GM23338 (cell line): ENCODE data around the gene SIKE1. TPM values are rescaled to one million over a fixed set of nuclear protein-coding genes. Genes with fewer than 3 reads are reported as not detected.

Experiments used
- ATAC-seq: fragments of 200-7000 bp; cut with Tn5 transposase; 3 replicates; pipeline ENCODE4 v1.9.1; 2020
- DNase-seq: peaks from one replicate; pipeline ENCODE4 v3.0.0-alpha.2; 2015; ENCODE audit warnings: low spot score
- H2AFZ ChIP-seq: fragments of 200-600 bp; sonication (generic); 2 replicates; pipeline ENCODE4 v1.8.0; 2016; ENCODE audit warnings: antibody characterized with exemption, mild to moderate bottlenecking, moderate library complexity
- H3F3A ChIP-seq: fragments of 200-600 bp; sonication (generic); replicated peaks from 2 replicates; pipeline ENCODE4 v1.8.0; 2017; ENCODE audit warnings: antibody characterized with exemption, mixed run types, low read depth
- H3K27ac ChIP-seq: fragments of 200-600 bp; sonication (generic); 2 replicates; pipeline ENCODE4 v1.6.1; 2016; ENCODE audit warnings: low read depth
- H3K27me3 ChIP-seq: fragments of 200-600 bp; sonication (generic); 2 replicates; pipeline ENCODE4 v1.8.0; 2016; ENCODE audit warnings: mild to moderate bottlenecking, mixed run types, moderate library complexity; ENCODE audit not compliant: insufficient read depth
- H3K36me3 ChIP-seq: fragments of 200-600 bp; sonication (generic); 2 replicates; pipeline ENCODE4 v1.8.0; 2016; ENCODE audit warnings: mild to moderate bottlenecking; ENCODE audit not compliant: insufficient read depth
- H3K4me1 ChIP-seq: fragments of 200-600 bp; sonication (generic); 2 replicates; pipeline ENCODE4 v1.8.0; 2016; ENCODE audit warnings: mild to moderate bottlenecking, moderate library complexity; ENCODE audit not compliant: insufficient read depth
- H3K4me2 ChIP-seq: fragments of 200-600 bp; sonication (generic); 2 replicates; pipeline ENCODE4 v1.7.1; 2017; ENCODE audit warnings: mixed run types
- H3K4me3 ChIP-seq: fragments of 200-600 bp; sonication (generic); 2 replicates; pipeline ENCODE4 v1.6.1; 2016; ENCODE audit warnings: mixed run types
- H3K79me2 ChIP-seq: fragments of 200-600 bp; sonication (generic); replicated peaks from 2 replicates; pipeline ENCODE4 v1.8.0; 2017; ENCODE audit warnings: mild to moderate bottlenecking; ENCODE audit not compliant: insufficient read depth
- H3K9me2 ChIP-seq: fragments of 200-600 bp; sonication (generic); 2 replicates; pipeline ENCODE4 v1.8.0; 2017; ENCODE audit not compliant: insufficient read depth
- H4K20me1 ChIP-seq: fragments of 200-600 bp; sonication (generic); replicated peaks from 2 replicates; pipeline ENCODE4 v1.8.0; 2017; ENCODE audit warnings: mild to moderate bottlenecking; ENCODE audit not compliant: insufficient read depth
- H3K27ac Mint-ChIP-seq: 2 replicates; pipeline ENCODE4 v1.8.0; 2020; ENCODE audit warnings: inconsistent platforms, mild to moderate bottlenecking, moderate library complexity, mixed read lengths
- H3K27me3 Mint-ChIP-seq: 3 replicates; pipeline ENCODE4 v1.8.0; 2022; ENCODE audit warnings: low read depth, mild to moderate bottlenecking, moderate library complexity, mixed read lengths, inconsistent platforms; ENCODE audit not compliant: insufficient read depth, poor library complexity
- H3K36me3 Mint-ChIP-seq: 3 replicates; pipeline ENCODE4 v1.8.0; 2021; ENCODE audit warnings: low read depth, mild to moderate bottlenecking, inconsistent platforms, moderate library complexity, mixed read lengths
- H3K4me1 Mint-ChIP-seq: 3 replicates; pipeline ENCODE4 v1.8.0; 2020; ENCODE audit warnings: mild to moderate bottlenecking, inconsistent platforms, mixed read lengths
- H3K4me3 Mint-ChIP-seq: 3 replicates; pipeline ENCODE4 v1.8.0; 2021; ENCODE audit warnings: moderate library complexity, mild to moderate bottlenecking, inconsistent platforms, mixed read lengths
- H3K9me3 Mint-ChIP-seq: 3 replicates; pipeline ENCODE4 v1.8.0; 2020; ENCODE audit warnings: moderate library complexity, mild to moderate bottlenecking, inconsistent platforms, mixed read lengths
- CREB1 ChIP-seq: fragments of 250-450 bp; sonication (Bioruptor Pico); IDR thresholded peaks from 2 replicates; pipeline ENCODE4 v1.5.0; 2020; ENCODE audit warnings: low read depth, mild to moderate bottlenecking, moderate library complexity
- EZH2phosphoT487 ChIP-seq: fragments of 200-600 bp; sonication (generic); IDR thresholded peaks from one replicate; pipeline ENCODE4 v1.8.1; 2018; ENCODE audit warnings: antibody characterized with exemption; ENCODE audit not compliant: unreplicated experiment
- JUNB ChIP-seq: IDR thresholded peaks from one replicate; pipeline ENCODE4 v1.6.1; 2016; ENCODE audit warnings: antibody characterized with exemption; ENCODE audit not compliant: unreplicated experiment
- POLR2AphosphoS5 ChIP-seq: IDR thresholded peaks from 2 replicates; pipeline ENCODE4 v1.6.1; 2016; ENCODE audit warnings: antibody characterized with exemption, low read depth
- STAT1 ChIP-seq: IDR thresholded peaks from one replicate; pipeline ENCODE4 v1.6.1; 2016; ENCODE audit warnings: antibody characterized with exemption; ENCODE audit not compliant: unreplicated experiment
- ZNF331 ChIP-seq: fragments of 250-450 bp; sonication (Bioruptor Pico); IDR thresholded peaks from 2 replicates; pipeline ENCODE4 v1.5.0; 2020; ENCODE audit warnings: low read depth, mild to moderate bottlenecking, moderate library complexity
- polyA plus RNA-seq: library from polyadenylated mRNA; unstranded; fragments of >200 nt; fragmentation: Nextera tagmentation; extraction: Ambion mirVana; gene quantifications from 2 replicates; pipeline ENCODE4 v1.2.1, GENCODE V29; 2016
- total RNA-seq: library from RNA; depleted of rRNA; stranded (reverse); fragments of >200 nt; shearing (Covaris generic); gene quantifications from 2 replicates; pipeline ENCODE4 v1.2.3, GENCODE V29; 2014
- TF ChIP-seq, protein P1 (sequence below), 2 experiments: fragments of 200-600 bp in 1 of 2; sonication (generic) in 1 of 2; conservative IDR thresholded peaks; 2 replicates each; pipeline versions ENCODE4 v1.5.1 to v1.6.1; 2016 to 2017; ENCODE audit warnings: antibody characterized with exemption in 2 of 2, low read depth in 2 of 2, mild to moderate bottlenecking in 2 of 2, moderate library complexity in 1 of 2
- TF ChIP-seq, protein P2 (sequence below): fragments of 250-450 bp; sonication (Bioruptor Pico); IDR thresholded peaks from 2 replicates; pipeline ENCODE4 v1.5.0; 2020; ENCODE audit warnings: mild to moderate bottlenecking, moderate library complexity
- TF ChIP-seq, protein P3 (sequence below): IDR thresholded peaks from 2 replicates; pipeline ENCODE4 v1.6.1; 2016; ENCODE audit warnings: antibody characterized with exemption
- TF ChIP-seq, protein P4 (sequence below): IDR thresholded peaks from one replicate; pipeline ENCODE4 v1.6.1; 2018; ENCODE audit warnings: antibody characterized with exemption; ENCODE audit not compliant: unreplicated experiment

Gene SIKE1
- total and polyA plus RNA-seq, 2 experiments from 2014 or later = 74.0 to 96.3 TPM

DNA sequence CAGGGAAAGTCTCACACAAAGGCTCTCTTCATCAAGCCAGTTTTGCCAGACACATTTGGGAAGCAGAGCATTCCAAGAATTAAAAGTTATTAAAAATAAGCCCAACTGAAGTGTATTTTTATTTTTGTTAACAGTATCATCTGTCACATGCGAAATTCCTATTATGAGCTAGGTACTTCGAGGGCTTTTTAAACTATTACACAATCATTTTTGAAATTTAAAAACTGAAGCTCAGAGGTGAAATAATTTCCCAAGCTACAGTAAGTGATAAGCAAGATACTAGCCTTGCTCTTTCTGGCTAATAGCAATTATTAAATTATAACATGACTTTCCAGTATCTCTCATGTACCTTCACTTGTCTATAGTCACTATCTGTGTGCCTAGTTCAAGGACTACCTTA lies 51.9 kb downstream of the SIKE1 start:
- ATAC-seq = no peak
- Histone ChIP-seq H3K4me1 (no peaks in the 10 kb centered on the region), H2AFZ (no peak overlapping the region), H3K4me3 (no peak overlapping the region), H3K9me2 (no peaks in the 10 kb centered on the region), H3F3A (no peaks in the 10 kb centered on the region), H3K79me2 (peaks cover 54% of the 10 kb centered on the region), H4K20me1 (peaks cover 10% of the 10 kb centered on the region; the same call in 1 of the 2 replicates), H3K4me2 (no peak overlapping the region), H3K27me3 (no peaks in the 10 kb centered on the region), H3K27ac (no peak overlapping the region), H3K36me3 (peaks cover 83% of the 10 kb centered on the region)
- Mint-ChIP-seq H3K36me3 (peaks cover 94% of the 10 kb centered on the region), H3K27ac (no peak overlapping the region), H3K4me1 (no peaks in the 10 kb centered on the region), H3K9me3 (no peaks in the 10 kb centered on the region), H3K4me3 (no peak overlapping the region), H3K27me3 (no peaks in the 10 kb centered on the region)
- TF ChIP-seq, protein P1, sequence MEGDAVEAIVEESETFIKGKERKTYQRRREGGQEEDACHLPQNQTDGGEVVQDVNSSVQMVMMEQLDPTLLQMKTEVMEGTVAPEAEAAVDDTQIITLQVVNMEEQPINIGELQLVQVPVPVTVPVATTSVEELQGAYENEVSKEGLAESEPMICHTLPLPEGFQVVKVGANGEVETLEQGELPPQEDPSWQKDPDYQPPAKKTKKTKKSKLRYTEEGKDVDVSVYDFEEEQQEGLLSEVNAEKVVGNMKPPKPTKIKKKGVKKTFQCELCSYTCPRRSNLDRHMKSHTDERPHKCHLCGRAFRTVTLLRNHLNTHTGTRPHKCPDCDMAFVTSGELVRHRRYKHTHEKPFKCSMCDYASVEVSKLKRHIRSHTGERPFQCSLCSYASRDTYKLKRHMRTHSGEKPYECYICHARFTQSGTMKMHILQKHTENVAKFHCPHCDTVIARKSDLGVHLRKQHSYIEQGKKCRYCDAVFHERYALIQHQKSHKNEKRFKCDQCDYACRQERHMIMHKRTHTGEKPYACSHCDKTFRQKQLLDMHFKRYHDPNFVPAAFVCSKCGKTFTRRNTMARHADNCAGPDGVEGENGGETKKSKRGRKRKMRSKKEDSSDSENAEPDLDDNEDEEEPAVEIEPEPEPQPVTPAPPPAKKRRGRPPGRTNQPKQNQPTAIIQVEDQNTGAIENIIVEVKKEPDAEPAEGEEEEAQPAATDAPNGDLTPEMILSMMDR (conservative IDR thresholded peaks at IDR 0.05; ENCODE audit: low read depth in 2 of 2) = no peak
- TF ChIP-seq, protein P2, sequence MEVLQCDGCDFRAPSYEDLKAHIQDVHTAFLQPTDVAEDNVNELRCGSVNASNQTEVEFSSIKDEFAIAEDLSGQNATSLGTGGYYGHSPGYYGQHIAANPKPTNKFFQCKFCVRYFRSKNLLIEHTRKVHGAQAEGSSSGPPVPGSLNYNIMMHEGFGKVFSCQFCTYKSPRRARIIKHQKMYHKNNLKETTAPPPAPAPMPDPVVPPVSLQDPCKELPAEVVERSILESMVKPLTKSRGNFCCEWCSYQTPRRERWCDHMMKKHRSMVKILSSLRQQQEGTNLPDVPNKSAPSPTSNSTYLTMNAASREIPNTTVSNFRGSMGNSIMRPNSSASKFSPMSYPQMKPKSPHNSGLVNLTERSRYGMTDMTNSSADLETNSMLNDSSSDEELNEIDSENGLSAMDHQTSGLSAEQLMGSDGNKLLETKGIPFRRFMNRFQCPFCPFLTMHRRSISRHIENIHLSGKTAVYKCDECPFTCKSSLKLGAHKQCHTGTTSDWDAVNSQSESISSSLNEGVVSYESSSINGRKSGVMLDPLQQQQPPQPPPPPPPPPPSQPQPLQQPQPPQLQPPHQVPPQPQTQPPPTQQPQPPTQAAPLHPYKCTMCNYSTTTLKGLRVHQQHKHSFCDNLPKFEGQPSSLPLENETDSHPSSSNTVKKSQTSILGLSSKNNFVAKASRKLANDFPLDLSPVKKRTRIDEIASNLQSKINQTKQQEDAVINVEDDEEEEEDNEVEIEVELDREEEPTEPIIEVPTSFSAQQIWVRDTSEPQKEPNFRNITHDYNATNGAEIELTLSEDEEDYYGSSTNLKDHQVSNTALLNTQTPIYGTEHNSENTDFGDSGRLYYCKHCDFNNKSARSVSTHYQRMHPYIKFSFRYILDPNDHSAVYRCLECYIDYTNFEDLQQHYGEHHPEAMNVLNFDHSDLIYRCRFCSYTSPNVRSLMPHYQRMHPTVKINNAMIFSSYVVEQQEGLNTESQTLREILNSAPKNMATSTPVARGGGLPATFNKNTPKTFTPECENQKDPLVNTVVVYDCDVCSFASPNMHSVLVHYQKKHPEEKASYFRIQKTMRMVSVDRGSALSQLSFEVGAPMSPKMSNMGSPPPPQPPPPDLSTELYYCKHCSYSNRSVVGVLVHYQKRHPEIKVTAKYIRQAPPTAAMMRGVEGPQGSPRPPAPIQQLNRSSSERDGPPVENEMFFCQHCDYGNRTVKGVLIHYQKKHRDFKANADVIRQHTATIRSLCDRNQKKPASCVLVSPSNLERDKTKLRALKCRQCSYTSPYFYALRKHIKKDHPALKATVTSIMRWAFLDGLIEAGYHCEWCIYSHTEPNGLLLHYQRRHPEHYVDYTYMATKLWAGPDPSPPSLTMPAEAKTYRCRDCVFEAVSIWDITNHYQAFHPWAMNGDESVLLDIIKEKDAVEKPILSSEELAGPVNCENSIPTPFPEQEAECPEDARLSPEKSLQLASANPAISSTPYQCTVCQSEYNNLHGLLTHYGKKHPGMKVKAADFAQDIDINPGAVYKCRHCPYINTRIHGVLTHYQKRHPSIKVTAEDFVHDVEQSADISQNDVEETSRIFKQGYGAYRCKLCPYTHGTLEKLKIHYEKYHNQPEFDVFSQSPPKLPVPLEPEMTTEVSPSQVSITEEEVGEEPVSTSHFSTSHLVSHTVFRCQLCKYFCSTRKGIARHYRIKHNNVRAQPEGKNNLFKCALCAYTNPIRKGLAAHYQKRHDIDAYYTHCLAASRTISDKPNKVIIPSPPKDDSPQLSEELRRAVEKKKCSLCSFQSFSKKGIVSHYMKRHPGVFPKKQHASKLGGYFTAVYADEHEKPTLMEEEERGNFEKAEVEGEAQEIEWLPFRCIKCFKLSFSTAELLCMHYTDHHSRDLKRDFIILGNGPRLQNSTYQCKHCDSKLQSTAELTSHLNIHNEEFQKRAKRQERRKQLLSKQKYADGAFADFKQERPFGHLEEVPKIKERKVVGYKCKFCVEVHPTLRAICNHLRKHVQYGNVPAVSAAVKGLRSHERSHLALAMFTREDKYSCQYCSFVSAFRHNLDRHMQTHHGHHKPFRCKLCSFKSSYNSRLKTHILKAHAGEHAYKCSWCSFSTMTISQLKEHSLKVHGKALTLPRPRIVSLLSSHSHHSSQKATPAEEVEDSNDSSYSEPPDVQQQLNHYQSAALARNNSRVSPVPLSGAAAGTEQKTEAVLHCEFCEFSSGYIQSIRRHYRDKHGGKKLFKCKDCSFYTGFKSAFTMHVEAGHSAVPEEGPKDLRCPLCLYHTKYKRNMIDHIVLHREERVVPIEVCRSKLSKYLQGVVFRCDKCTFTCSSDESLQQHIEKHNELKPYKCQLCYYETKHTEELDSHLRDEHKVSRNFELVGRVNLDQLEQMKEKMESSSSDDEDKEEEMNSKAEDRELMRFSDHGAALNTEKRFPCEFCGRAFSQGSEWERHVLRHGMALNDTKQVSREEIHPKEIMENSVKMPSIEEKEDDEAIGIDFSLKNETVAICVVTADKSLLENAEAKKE (CRISPR knock-in tag) = no peak
- TF ChIP-seq POLR2AphosphoS5 = no peak
- DNase-seq = no peak

DNA sequence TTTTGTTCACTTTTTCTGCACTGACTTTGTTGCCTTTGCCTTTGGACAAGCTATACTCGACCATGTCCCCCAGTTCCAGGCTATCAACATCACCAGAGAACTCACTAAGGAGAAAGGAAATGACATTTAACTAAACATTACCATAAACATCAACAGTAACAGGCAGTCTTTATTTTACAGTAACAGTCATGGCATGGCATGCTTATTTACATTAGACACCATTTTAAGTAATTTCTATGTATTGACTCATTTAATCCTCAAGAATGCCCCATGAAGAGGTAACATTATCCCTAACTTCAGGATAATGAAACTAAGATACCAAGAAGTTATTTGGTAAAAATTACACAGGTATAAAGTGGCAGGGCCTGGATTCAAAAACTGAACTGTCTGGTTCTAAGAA lies 55.3 kb downstream of the SIKE1 start:
- Histone ChIP-seq H2AFZ (no peak overlapping the region), H3K36me3 (peaks cover 82% of the 10 kb centered on the region), H3K79me2 (peaks cover 25% of the 10 kb centered on the region), H3K4me2 (no peak overlapping the region), H3K4me3 (no peak overlapping the region), H3K27ac (no peak overlapping the region), H3K27me3 (no peaks in the 10 kb centered on the region), H3K4me1 (no peaks in the 10 kb centered on the region), H3F3A (no peaks in the 10 kb centered on the region), H3K9me2 (no peaks in the 10 kb centered on the region), H4K20me1 (peaks cover 17% of the 10 kb centered on the region; the same call in 1 of the 2 replicates)
- Mint-ChIP-seq H3K36me3 (peaks cover 96% of the 10 kb centered on the region), H3K27me3 (no peaks in the 10 kb centered on the region), H3K9me3 (no peaks in the 10 kb centered on the region), H3K4me1 (no peaks in the 10 kb centered on the region), H3K27ac (no peak overlapping the region), H3K4me3 (no peak overlapping the region)
- ATAC-seq (no peak), DNase-seq (no peak)
- TF ChIP-seq, protein P3, sequence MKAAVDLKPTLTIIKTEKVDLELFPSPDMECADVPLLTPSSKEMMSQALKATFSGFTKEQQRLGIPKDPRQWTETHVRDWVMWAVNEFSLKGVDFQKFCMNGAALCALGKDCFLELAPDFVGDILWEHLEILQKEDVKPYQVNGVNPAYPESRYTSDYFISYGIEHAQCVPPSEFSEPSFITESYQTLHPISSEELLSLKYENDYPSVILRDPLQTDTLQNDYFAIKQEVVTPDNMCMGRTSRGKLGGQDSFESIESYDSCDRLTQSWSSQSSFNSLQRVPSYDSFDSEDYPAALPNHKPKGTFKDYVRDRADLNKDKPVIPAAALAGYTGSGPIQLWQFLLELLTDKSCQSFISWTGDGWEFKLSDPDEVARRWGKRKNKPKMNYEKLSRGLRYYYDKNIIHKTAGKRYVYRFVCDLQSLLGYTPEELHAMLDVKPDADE = no peak
- TF ChIP-seq ZNF331 (CRISPR knock-in tag) (no peak), EZH2phosphoT487 (no peak), CREB1 (CRISPR knock-in tag) (no peak), JUNB (no peak), POLR2AphosphoS5 (no peak), STAT1 (no peak)
- TF ChIP-seq, protein P4, sequence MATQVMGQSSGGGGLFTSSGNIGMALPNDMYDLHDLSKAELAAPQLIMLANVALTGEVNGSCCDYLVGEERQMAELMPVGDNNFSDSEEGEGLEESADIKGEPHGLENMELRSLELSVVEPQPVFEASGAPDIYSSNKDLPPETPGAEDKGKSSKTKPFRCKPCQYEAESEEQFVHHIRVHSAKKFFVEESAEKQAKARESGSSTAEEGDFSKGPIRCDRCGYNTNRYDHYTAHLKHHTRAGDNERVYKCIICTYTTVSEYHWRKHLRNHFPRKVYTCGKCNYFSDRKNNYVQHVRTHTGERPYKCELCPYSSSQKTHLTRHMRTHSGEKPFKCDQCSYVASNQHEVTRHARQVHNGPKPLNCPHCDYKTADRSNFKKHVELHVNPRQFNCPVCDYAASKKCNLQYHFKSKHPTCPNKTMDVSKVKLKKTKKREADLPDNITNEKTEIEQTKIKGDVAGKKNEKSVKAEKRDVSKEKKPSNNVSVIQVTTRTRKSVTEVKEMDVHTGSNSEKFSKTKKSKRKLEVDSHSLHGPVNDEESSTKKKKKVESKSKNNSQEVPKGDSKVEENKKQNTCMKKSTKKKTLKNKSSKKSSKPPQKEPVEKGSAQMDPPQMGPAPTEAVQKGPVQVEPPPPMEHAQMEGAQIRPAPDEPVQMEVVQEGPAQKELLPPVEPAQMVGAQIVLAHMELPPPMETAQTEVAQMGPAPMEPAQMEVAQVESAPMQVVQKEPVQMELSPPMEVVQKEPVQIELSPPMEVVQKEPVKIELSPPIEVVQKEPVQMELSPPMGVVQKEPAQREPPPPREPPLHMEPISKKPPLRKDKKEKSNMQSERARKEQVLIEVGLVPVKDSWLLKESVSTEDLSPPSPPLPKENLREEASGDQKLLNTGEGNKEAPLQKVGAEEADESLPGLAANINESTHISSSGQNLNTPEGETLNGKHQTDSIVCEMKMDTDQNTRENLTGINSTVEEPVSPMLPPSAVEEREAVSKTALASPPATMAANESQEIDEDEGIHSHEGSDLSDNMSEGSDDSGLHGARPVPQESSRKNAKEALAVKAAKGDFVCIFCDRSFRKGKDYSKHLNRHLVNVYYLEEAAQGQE = no peak
